ENCODE measurements around the gene FYN. TPM values are rescaled to one million over a fixed set of nuclear protein-coding genes. Genes with fewer than 3 reads are reported as not detected.

Gene FYN
- total and polyA plus RNA-seq, 2 of the 13 experiments (the other 11 are each of a cell fraction or from before 2014, with no cell fraction given), result 15.5 to 24.6 TPM

GRCh38 chr6:111825439-111826086 lies 47.7 kb downstream of the FYN start (continued):
- TF ChIP-seq NONO (IDR thresholded peaks at IDR 0.05) (no peak), NONO (CRISPR knock-in tag; conservative IDR thresholded peaks at IDR 0.05) (no peak), BATF2 (CRISPR knock-in tag; IDR thresholded peaks at IDR 0.05) (no peak), ZNF788 (CRISPR knock-in tag; IDR thresholded peaks at IDR 0.05; ENCODE audit: borderline replicate concordance) (no peak), ZNF567 (CRISPR knock-in tag; IDR thresholded peaks at IDR 0.05; ENCODE audit: borderline replicate concordance) (no peak), ZBTB1 (CRISPR knock-in tag; IDR thresholded peaks at IDR 0.05; ENCODE audit: borderline replicate concordance) (no peak), ZNF24 (IDR thresholded peaks at IDR 0.05) (no peak), ZNF710 (CRISPR knock-in tag; IDR thresholded peaks at IDR 0.05; ENCODE audit: borderline replicate concordance) (no peak), MIER3 (CRISPR knock-in tag; IDR thresholded peaks at IDR 0.05; ENCODE audit: borderline replicate concordance) (no peak), CAMTA2 (CRISPR knock-in tag; IDR thresholded peaks at IDR 0.05; ENCODE audit: borderline replicate concordance) (no peak)

Data from HepG2 (cell line).